ENCODE data around the gene GUF1. TPM values are rescaled to one million over a fixed set of nuclear protein-coding genes. Genes with fewer than 3 reads are reported as not detected.

GUF1 gene
- total RNA-seq (2013; cell fraction: nucleolus; rRNA removed): 61.4 and 67.0 TPM in 2 replicates
- total RNA-seq (2014; rRNA removed) (21.5 and 23.9 TPM in 2 replicates), total RNA-seq (2014; rRNA removed; fragmentation: Illumina TruSeq; extraction: Trizol) (26.9 and 27.4 TPM in 2 replicates), total RNA-seq (2021) (26.2 and 27.2 TPM in 2 replicates), polyA plus RNA-seq (2011; rRNA removed) (23.4 and 33.5 TPM in 2 replicates), polyA plus RNA-seq (2014; fragmentation: Illumina TruSeq; extraction: Trizol) (37.1 and 48.2 TPM in 2 replicates), polyA plus RNA-seq (2014; fragmentation: Nextera tagmentation; extraction: Ambion mirVana) (10 to 100 TPM in 1 of 2 experiments, 1 to 10 TPM in 1; 5.8 to 11.5 TPM), polyA plus RNA-seq (2014; rRNA removed) (15.1 and 16.1 TPM in 2 replicates), polyA plus RNA-seq (2016; fragmentation: Nextera tagmentation; extraction: Ambion mirVana) (10 to 100 TPM; 35.5 to 36.5 TPM), polyA minus RNA-seq (2011; rRNA and poly(A)+ RNA removed) (13.6 and 19.0 TPM in 2 replicates), Bru-seq, nascent RNA (percentile 94 among the genes with signal in this experiment), BruChase-seq, experiment 1, labeled RNA remaining after a 6-hour chase (percentile 81 among the genes with signal in this experiment), BruChase-seq, experiment 2, labeled RNA remaining after a 2-hour chase (percentile 90 among the genes with signal in this experiment)
- 10.1 TPM for polyA plus RNA-seq (2011; ENCODE audit: low read depth)
- 9.2 and 9.3 TPM in 2 replicates for polyA plus RNA-seq (2011; cell fraction: cytosol; rRNA removed)
- polyA plus RNA-seq (2011; cell fraction: nucleus; rRNA removed): 27.1 and 29.8 TPM in 2 replicates
- polyA plus RNA-seq (2012): 15.5 and 18.4 TPM in 2 replicates
- 6.4 and 6.7 TPM in 2 replicates for polyA minus RNA-seq (2011; cell fraction: cytosol; rRNA and poly(A)+ RNA removed)
- 32.4 and 50.4 TPM in 2 replicates for polyA minus RNA-seq (2011; cell fraction: nucleus; rRNA and poly(A)+ RNA removed)
- long read RNA-seq, experiment 1, full-length matches to known transcripts: 13 of 26 reads
- long read RNA-seq, experiment 1, partial matches to known transcripts: 4 of 26 reads
- long read RNA-seq, experiment 1, other reads (novel, unspliced or antisense): 9 of 26 reads
- long read RNA-seq, experiment 2, full-length matches to known transcripts: 62 of 125 reads
- long read RNA-seq, experiment 2, partial matches to known transcripts: 37 of 125 reads
- long read RNA-seq, experiment 2, other reads (novel, unspliced or antisense): 26 of 125 reads

DNA sequence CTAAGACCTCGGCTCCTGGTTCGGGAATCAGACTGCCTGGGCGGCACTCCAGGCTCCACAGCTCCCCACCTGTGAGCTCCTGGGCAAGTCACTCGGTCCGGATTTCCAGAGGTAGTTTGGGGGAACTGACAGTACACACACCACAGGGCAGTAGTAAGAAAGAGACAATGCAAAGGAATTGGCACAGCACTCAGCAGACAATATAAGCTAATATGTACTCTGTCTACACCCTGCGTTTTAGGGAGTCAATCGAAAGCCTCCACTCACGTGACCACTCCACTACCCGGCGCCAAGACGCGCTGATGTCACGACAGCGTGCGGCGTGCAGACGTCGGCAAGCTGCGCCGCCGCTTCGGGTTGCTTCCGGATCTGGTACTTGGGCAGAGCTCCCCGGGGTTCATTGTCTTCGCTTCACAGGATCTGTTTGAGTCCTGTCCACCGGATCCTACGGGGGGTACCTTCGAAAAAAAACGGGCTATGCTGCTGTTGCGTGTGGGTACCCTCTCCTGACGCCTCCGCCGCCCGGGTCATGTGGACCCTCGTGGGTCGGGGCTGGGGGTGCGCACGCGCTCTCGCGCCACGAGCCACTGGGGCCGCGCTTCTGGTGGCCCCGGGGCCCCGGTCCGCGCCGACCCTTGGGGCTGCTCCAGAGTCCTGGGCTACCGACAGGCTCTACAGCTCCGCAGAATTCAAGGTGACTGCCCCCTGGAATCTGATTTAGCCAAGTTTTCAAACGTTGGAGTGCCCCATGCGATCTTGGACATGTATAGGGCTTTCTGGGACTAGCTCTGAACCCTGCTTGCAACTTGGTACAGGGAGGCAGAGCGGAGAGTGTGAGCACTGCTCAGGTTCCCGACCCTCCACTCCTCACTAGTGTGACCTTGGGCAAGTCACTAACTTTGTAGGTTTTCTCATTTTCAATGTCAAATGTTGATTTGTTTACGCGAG lies at the start of gene GUF1:
Gene GUF1 (plus strand): TSS at position 327 of the 948 bp plus-strand sequence. CDS start 203 bp downstream, at position 530.
- Histone ChIP-seq H3K79me2 (ENCODE audit: control insufficient read depth, insufficient read depth, low read length) (peaks cover 40% of the 10 kb centered on the region), H3K36me3 (ENCODE audit: control insufficient read depth in 2 of 2, insufficient read depth in 2 of 2, low read length in 1 of 2) (peaks cover 0 to under 1% of the 10 kb centered on the region in 2 experiments; a peak in 1 of 4 replicates), H3K4me1 (ENCODE audit: control insufficient read depth, insufficient read depth, low read length) (no peaks in the 10 kb centered on the region; the same call in 1 of the 2 replicates), H3K9ac (ENCODE audit: control insufficient read depth, insufficient read depth, low read length) (peak within 1 kb of the TSS; percentile 96), H3K27ac (ENCODE audit: control insufficient read depth, insufficient read depth) (peak within 1 kb of the TSS; percentile 94), H4K20me1 (ENCODE audit: control insufficient read depth, insufficient read depth) (no peaks in the 10 kb centered on the region), H3K27me3 (replicated peaks in 1 of 2; ENCODE audit: control insufficient read depth in 2 of 2, insufficient read depth in 2 of 2, low read length in 1 of 2) (no peaks in the 10 kb centered on the region), H3K9me3 (replicated peaks; ENCODE audit: control insufficient read depth, insufficient read depth, low read length) (no peaks in the 10 kb centered on the region), H3K4me2 (ENCODE audit: control insufficient read depth, insufficient read depth) (peak within 1 kb of the TSS; percentile 57), H2AFZ (ENCODE audit: control insufficient read depth, low read depth, low read length) (peak within 1 kb of the TSS; percentile 94), H3K4me3 (peak within 1 kb of the TSS; percentile 85)
- under 1% methylated on average over 53 of the region's 57 CpGs for WGBS (ENCODE audit: insufficient coverage, insufficient replicate concordance, low lambda C conversion rate, missing lambda C conversion rate)
- intact Hi-C loops (cut with micrococcal nuclease; ENCODE audit: unreplicated experiment) (loop anchor here (2.0 kb wide), 1 partner anchor 48 kb away; the partner anchor contains the start of gene GNPDA2), in situ Hi-C loops (cut with MboI) (no loop called here)
- FAIRE-seq (peak; percentile 84), ATAC-seq (peak; percentile 90), DNase-seq (ENCODE audit: low read depth, low spot score) (peak; percentile 67)
- ChIA-PET RAD21 (ENCODE audit: unreplicated experiment) (interaction anchor here (0.8 to 1.2 kb wide), 3 partner anchors 12 to 48 kb away, joined by 3 to 4 read pairs (median 4); partner anchors contain the start of gene GNPDA2), CTCF (interaction anchor here (0.9 to 3.1 kb wide), 5 partner anchors 16 to 49 kb away, joined by 3 to 8 read pairs (median 4); no protein-coding TSS in a partner anchor), POLR2A (interaction anchor here (0.7 to 1.6 kb wide), 14 partner anchors 9 to 49 kb away, joined by 3 to 9 read pairs (median 3); partner anchors contain the start of gene GNPDA2), SMC1A (ENCODE audit: uncharacterized antibody, unreplicated experiment) (interaction anchor here (0.6 to 2.2 kb wide), 11 partner anchors 8 to 1479 kb away, joined by 3 to 10 read pairs (median 3); no protein-coding TSS in a partner anchor)
- BruUV-seq (replicated peaks): TSS peak; percentile 68
- TF ChIP-seq SPI1 (IDR thresholded peaks at IDR 0.05; ENCODE audit: borderline replicate concordance, insufficient read depth, low read depth, low read length) (no peak), TAF1 (IDR thresholded peaks at IDR 0.05; ENCODE audit: borderline replicate concordance, low read depth, low read length) (peak; percentile 88), ASH2L (IDR thresholded peaks at IDR 0.05; ENCODE audit: borderline replicate concordance, low read depth) (peak; percentile 61; the same call in 1 of the 2 replicates), CEBPB (IDR thresholded peaks at IDR 0.05; ENCODE audit: borderline replicate concordance in 1 of 2, low read depth in 2 of 2, low read length in 2 of 2) (no peak), NFXL1 (IDR thresholded peaks at IDR 0.05; ENCODE audit: borderline replicate concordance) (no peak), CBFB (IDR thresholded peaks at IDR 0.05; ENCODE audit: low read depth) (0 out of 2 replicates have a peak, but pooled peaks have one; percentile 72), SREBF2 (IDR thresholded peaks at IDR 0.05; ENCODE audit: low read length) (no peak), CBX5 (IDR thresholded peaks at IDR 0.05; ENCODE audit: low read depth) (no peak; the same call in 1 of the 2 replicates), CTCF (IDR thresholded peaks at IDR 0.05 in 2 of 3, conservative IDR thresholded peaks at IDR 0.05 in 1 of 3; ENCODE audit: control insufficient read depth in 2 of 3, extremely low read depth in 1 of 3, insufficient read depth in 1 of 3, low read depth in 3 of 3, low read length in 3 of 3) (no peak), NR2F1 (conservative IDR thresholded peaks at IDR 0.05) (peak; percentile 69), ZNF384 (IDR thresholded peaks at IDR 0.05; ENCODE audit: borderline replicate concordance, low read depth, low read length) (no peak; the same call in 1 of the 2 replicates)
- TF ChIP-seq, protein P1, sequence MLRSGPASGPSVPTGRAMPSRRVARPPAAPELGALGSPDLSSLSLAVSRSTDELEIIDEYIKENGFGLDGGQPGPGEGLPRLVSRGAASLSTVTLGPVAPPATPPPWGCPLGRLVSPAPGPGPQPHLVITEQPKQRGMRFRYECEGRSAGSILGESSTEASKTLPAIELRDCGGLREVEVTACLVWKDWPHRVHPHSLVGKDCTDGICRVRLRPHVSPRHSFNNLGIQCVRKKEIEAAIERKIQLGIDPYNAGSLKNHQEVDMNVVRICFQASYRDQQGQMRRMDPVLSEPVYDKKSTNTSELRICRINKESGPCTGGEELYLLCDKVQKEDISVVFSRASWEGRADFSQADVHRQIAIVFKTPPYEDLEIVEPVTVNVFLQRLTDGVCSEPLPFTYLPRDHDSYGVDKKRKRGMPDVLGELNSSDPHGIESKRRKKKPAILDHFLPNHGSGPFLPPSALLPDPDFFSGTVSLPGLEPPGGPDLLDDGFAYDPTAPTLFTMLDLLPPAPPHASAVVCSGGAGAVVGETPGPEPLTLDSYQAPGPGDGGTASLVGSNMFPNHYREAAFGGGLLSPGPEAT (IDR thresholded peaks at IDR 0.05; ENCODE audit: low read depth): peak; percentile 75; the same call in 1 of the 2 replicates
